PC-3 (cell line): Measurements from ENCODE around the gene ARHGEF17. TPM values are rescaled to one million over a fixed set of nuclear protein-coding genes. Genes with fewer than 3 reads are reported as not detected.

Source experiments
- ATAC-seq: fragments of 200-7000 bp; cut with Tn5 transposase; 2 replicates; pipeline ENCODE4 v1.9.1; 2020; ENCODE audit warnings: mild to moderate bottlenecking, moderate library complexity
- BruUV-seq: library from RNA; stranded (reverse); fragments of 400-500 nt; replicated peaks from 2 replicates; lab custom pipeline; 2021; lab: Mats Ljungman, UMichigan
- CTCF ChIA-PET: fragments of 300-600 bp; sonication (Branson Sonifier 250); formaldehyde crosslinking; loops from one replicate; lab custom pipeline; 2022; ENCODE audit warnings: antibody characterized with exemption; lab: Charles Lee
- POLR2A ChIA-PET: fragments of 300-600 bp; sonication (Branson Sonifier 250); formaldehyde crosslinking; loops from one replicate; lab custom pipeline; 2022; ENCODE audit warnings: antibody characterized with exemption; ENCODE audit not compliant: unreplicated experiment; lab: Charles Lee
- DNase-seq: peaks from one replicate; pipeline ENCODE4 v3.0.0-alpha.2; 2015
- H2AFZ ChIP-seq: fragments of 300-600 bp; sonication (generic); 2 replicates; pipeline ENCODE4 v1.6.0; 2016; ENCODE audit warnings: antibody characterized with exemption, low read length
- H3F3A ChIP-seq: fragments of 300-600 bp; sonication (generic); one replicate; pipeline ENCODE4 v1.6.0; 2017; ENCODE audit warnings: antibody characterized with exemption, low read length, control low read depth, mild to moderate bottlenecking; ENCODE audit not compliant: unreplicated experiment
- H3K27ac ChIP-seq: fragments of 300-600 bp; sonication (generic); 2 replicates; pipeline ENCODE4 v1.5.1; 2016; ENCODE audit warnings: mild to moderate bottlenecking, low read length
- H3K27me3 ChIP-seq: fragments of 300-600 bp; sonication (generic); 2 replicates; pipeline ENCODE4 v1.6.1; 2016; ENCODE audit warnings: low read length, mixed read lengths
- H3K36me3 ChIP-seq: fragments of 300-600 bp; sonication (generic); 2 replicates; pipeline ENCODE4 v1.6.1; 2016; ENCODE audit warnings: low read depth, mixed run types, low read length, mixed read lengths
- H3K4me1 ChIP-seq: fragments of 300-600 bp; sonication (generic); 2 replicates; pipeline ENCODE4 v1.5.1; 2016; ENCODE audit warnings: low read length; ENCODE audit not compliant: insufficient read depth
- H3K4me2 ChIP-seq: fragments of 300-600 bp; sonication (generic); 2 replicates; pipeline ENCODE4 v1.6.0; 2016; ENCODE audit warnings: low read length
- H3K4me3 ChIP-seq: fragments of 300-600 bp; sonication (generic); 2 replicates; pipeline ENCODE4 v1.5.1; 2016; ENCODE audit warnings: mild to moderate bottlenecking, low read length, mixed read lengths
- H3K79me2 ChIP-seq: fragments of 300-600 bp; sonication (generic); 2 replicates; pipeline ENCODE4 v1.6.1; 2017; ENCODE audit warnings: low read length, mixed read lengths
- H3K9ac ChIP-seq: fragments of 300-600 bp; sonication (generic); 2 replicates; pipeline ENCODE4 v1.6.0; 2016; ENCODE audit warnings: mild to moderate bottlenecking, low read length
- H3K9me2 ChIP-seq: fragments of 300-600 bp; sonication (generic); replicated peaks from 2 replicates; pipeline ENCODE4 v1.6.1; 2016; ENCODE audit warnings: mixed run types, low read length, mixed read lengths
- H3K9me3 ChIP-seq: fragments of 300-600 bp; sonication (generic); 2 replicates; pipeline ENCODE4 v1.6.1; 2016; ENCODE audit warnings: low read length, mixed read lengths
- H4K20me1 ChIP-seq: fragments of 300-600 bp; sonication (generic); 2 replicates; pipeline ENCODE4 v1.6.1; 2016; ENCODE audit warnings: low read length, mixed read lengths
- CTCF ChIP-seq: fragments of 300-600 bp; sonication (generic); conservative IDR thresholded peaks from 2 replicates; pipeline ENCODE4 v1.5.1; 2017; ENCODE audit warnings: antibody characterized with exemption, low read depth, mild to moderate bottlenecking, low read length
- EZH2 ChIP-seq: fragments of 300-600 bp; sonication (generic); IDR thresholded peaks from one replicate; pipeline ENCODE4 v1.6.1; 2017; ENCODE audit warnings: antibody characterized with exemption, mild to moderate bottlenecking, low read length; ENCODE audit not compliant: unreplicated experiment
- EZH2phosphoT487 ChIP-seq: fragments of 300-600 bp; sonication (generic); IDR thresholded peaks from 2 replicates; pipeline ENCODE4 v1.6.1; 2018; ENCODE audit warnings: mild to moderate bottlenecking, antibody characterized with exemption, low read length, borderline replicate concordance
- intact Hi-C: fragments of 100-400 bp; cut with micrococcal nuclease; formaldehyde crosslinking; loops from 2 replicates; pipeline ENCODE4 v1.9.0; 2023
- total RNA-seq: library from RNA; depleted of rRNA; stranded (reverse); fragments of >200 nt; gene quantifications from 2 replicates; pipeline ENCODE4 v1.2.3, GENCODE V29; 2014

The ARHGEF17 gene
- total RNA-seq, 1 experiment from 2014 or later, result 6.2 TPM

- no peaks in the 10 kb centered on the region for H4K20me1 ChIP-seq
- no TSS peak for BruUV-seq
- H2AFZ ChIP-seq, result no peak overlapping the region
Measured at GRCh38 chr11:73312851-73313327, 4.8 kb downstream of the ARHGEF17 start.

GRCh38 chr11:73313652-73314051 is 5.6 kb downstream of the ARHGEF17 start:
- POLR2A ChIA-PET, result no interaction called here
- Histone ChIP-seq H2AFZ (no peak overlapping the region), H3K36me3 (no peaks in the 10 kb centered on the region), H4K20me1 (no peaks in the 10 kb centered on the region), H3K9ac (no peak overlapping the region), H3K27me3 (no peaks in the 10 kb centered on the region), H3K79me2 (no peaks in the 10 kb centered on the region), H3K27ac (no peak overlapping the region), H3K9me2 (no peaks in the 10 kb centered on the region), H3K4me3 (no peak overlapping the region), H3K4me1 (no peaks in the 10 kb centered on the region), H3K9me3 (no peaks in the 10 kb centered on the region), H3F3A (no peaks in the 10 kb centered on the region), H3K4me2 (no peak overlapping the region)
- ATAC-seq (no peak), DNase-seq (no peak)
- no TSS peak for BruUV-seq
- intact Hi-C loops, result no loop called here
- TF ChIP-seq CTCF, result no peak
- no peak for TF ChIP-seq EZH2phosphoT487
- no peak for TF ChIP-seq EZH2
- CTCF ChIA-PET, result no interaction called here

More at GRCh38 chr11:73312851-73313327, 4.8 kb downstream of the ARHGEF17 start:
- Histone ChIP-seq H3K4me1 (no peaks in the 10 kb centered on the region), H3K4me2 (no peak overlapping the region), H3K9me3 (no peaks in the 10 kb centered on the region), H3K27me3 (no peaks in the 10 kb centered on the region), H3K9me2 (no peaks in the 10 kb centered on the region), H3K4me3 (no peak overlapping the region), H3K27ac (no peak overlapping the region), H3K36me3 (no peaks in the 10 kb centered on the region), H3K9ac (no peak overlapping the region), H3F3A (no peaks in the 10 kb centered on the region), H3K79me2 (no peaks in the 10 kb centered on the region)
- CTCF ChIA-PET, result no interaction called here
- ATAC-seq (no peak), DNase-seq (no peak)
- intact Hi-C loops, result no loop called here
- POLR2A ChIA-PET, result no interaction called here
- TF ChIP-seq EZH2phosphoT487, result no peak
- no peak for TF ChIP-seq EZH2
- no peak for TF ChIP-seq CTCF

- no peak for TF ChIP-seq EZH2
- no peak for TF ChIP-seq CTCF
- TF ChIP-seq EZH2phosphoT487, result no peak
- H3K27ac ChIP-seq, result no peak overlapping the region
- ChIA-PET CTCF (interaction anchor here (1.7 kb wide), 1 partner anchor 37 kb away, joined by 4 read pairs; no protein-coding TSS in a partner anchor), POLR2A (no interaction called here)
- H3K27me3 ChIP-seq, result no peaks in the 10 kb centered on the region
- H4K20me1 ChIP-seq, result no peaks in the 10 kb centered on the region
- BruUV-seq, result no TSS peak
- intact Hi-C loops, result no loop called here
- ATAC-seq (no peak; the same call in 1 of the 2 replicates), DNase-seq (no peak)
- H3K9me3 ChIP-seq, result no peaks in the 10 kb centered on the region
- no peaks in the 10 kb centered on the region for H3F3A ChIP-seq
- no peak overlapping the region for H2AFZ ChIP-seq
- no peak overlapping the region for H3K9ac ChIP-seq
- no peaks in the 10 kb centered on the region for H3K36me3 ChIP-seq
- H3K79me2 ChIP-seq, result no peaks in the 10 kb centered on the region
- no peak overlapping the region for H3K4me3 ChIP-seq
- no peaks in the 10 kb centered on the region for H3K4me1 ChIP-seq
- H3K4me2 ChIP-seq, result no peak overlapping the region
- no peaks in the 10 kb centered on the region for H3K9me2 ChIP-seq
Measured at GRCh38 chr11:73314117-73314961, 6.3 kb downstream of the ARHGEF17 start.
